MCF 10A (cell line): ENCODE results near the gene MSI2. TPM values are rescaled to one million over a fixed set of nuclear protein-coding genes. Genes with fewer than 3 reads are reported as not detected.
"Not testable (repeated sequence)": the region's sequence is repeated elsewhere in the genome, so short reads cannot be mapped to it uniquely, and the experiment has no call there.

Experiments used
- BruUV-seq: library from RNA; stranded (reverse); fragments of 400-500 nt; replicated peaks from 2 replicates; lab custom pipeline; 2021; lab: Mats Ljungman, UMichigan
- CTCF ChIA-PET: fragments of 300-600 bp; sonication (Branson Sonifier 250); formaldehyde crosslinking; extraction: SDS; loops from one replicate; lab custom pipeline; 2021; ENCODE audit warnings: antibody characterized with exemption, inconsistent platforms; lab: Yijun Ruan, JAX
- POLR2A ChIA-PET: fragments of 300-600, 350-650 bp; sonication (Branson Sonifier 250); formaldehyde crosslinking; extraction: SDS; loops from one replicate; lab custom pipeline; 2020; ENCODE audit warnings: antibody characterized with exemption, inconsistent platforms; lab: Yijun Ruan, JAX
- DNase-seq: peaks from one replicate; pipeline ENCODE4 v3.0.0-alpha.2; 2018; ENCODE audit not compliant: unreplicated experiment
- H3K27ac Mint-ChIP-seq: one replicate; pipeline ENCODE4 v1.8.0; 2022; ENCODE audit warnings: mild to moderate bottlenecking, low read depth, mixed read lengths; ENCODE audit not compliant: unreplicated experiment
- H3K27me3 Mint-ChIP-seq: one replicate; pipeline ENCODE4 v1.8.0; 2022; ENCODE audit warnings: mixed read lengths; ENCODE audit not compliant: insufficient read depth, unreplicated experiment
- H3K36me3 Mint-ChIP-seq: one replicate; pipeline ENCODE4 v1.8.0; 2022; ENCODE audit warnings: mild to moderate bottlenecking, moderate library complexity, mixed read lengths; ENCODE audit not compliant: insufficient read depth, unreplicated experiment
- H3K4me1 Mint-ChIP-seq: one replicate; pipeline ENCODE4 v1.8.0; 2022; ENCODE audit warnings: mixed read lengths; ENCODE audit not compliant: insufficient read depth, unreplicated experiment
- H3K4me3 Mint-ChIP-seq: one replicate; pipeline ENCODE4 v1.8.0; 2022; ENCODE audit warnings: mild to moderate bottlenecking, moderate library complexity, mixed read lengths; ENCODE audit not compliant: unreplicated experiment
- H3K9me3 Mint-ChIP-seq: one replicate; pipeline ENCODE4 v1.8.0; 2022; ENCODE audit warnings: mixed read lengths; ENCODE audit not compliant: unreplicated experiment
- intact Hi-C: fragments of 100-400 bp; cut with micrococcal nuclease; formaldehyde crosslinking; loops from 2 replicates; pipeline ENCODE4 v1.14.1; 2022
- total RNA-seq: library from RNA; stranded (reverse); gene quantifications from 2 replicates; pipeline ENCODE4 v1.2.3, GENCODE V29; 2022
- TF ChIP-seq, protein P1 (sequence below): fragments of 200-600 bp; IDR thresholded peaks from one replicate; pipeline ENCODE4 v1.8.0; 2022; ENCODE audit warnings: antibody characterized with exemption, mild to moderate bottlenecking; ENCODE audit not compliant: unreplicated experiment

Gene MSI2
- total RNA-seq, 1 experiment from 2014 or later: 60.6 TPM

GRCh38 chr17:57299176-57299575 is 42.9 kb downstream of the MSI2 start:
- POLR2A ChIA-PET: interaction anchor here (0.7 kb wide), 1 partner anchor 101 kb away, joined by 3 read pairs; no protein-coding TSS in a partner anchor
- BruUV-seq: no TSS peak
- H3K36me3 Mint-ChIP-seq: peaks cover 75% of the 10 kb centered on the region
- H3K4me3 Mint-ChIP-seq: no peak overlapping the region
- peaks cover 15% of the 10 kb centered on the region for H3K4me1 Mint-ChIP-seq
- H3K27ac Mint-ChIP-seq: no peak overlapping the region
- H3K9me3 Mint-ChIP-seq: no peaks in the 10 kb centered on the region
- no peak for DNase-seq
- TF ChIP-seq, protein P1, sequence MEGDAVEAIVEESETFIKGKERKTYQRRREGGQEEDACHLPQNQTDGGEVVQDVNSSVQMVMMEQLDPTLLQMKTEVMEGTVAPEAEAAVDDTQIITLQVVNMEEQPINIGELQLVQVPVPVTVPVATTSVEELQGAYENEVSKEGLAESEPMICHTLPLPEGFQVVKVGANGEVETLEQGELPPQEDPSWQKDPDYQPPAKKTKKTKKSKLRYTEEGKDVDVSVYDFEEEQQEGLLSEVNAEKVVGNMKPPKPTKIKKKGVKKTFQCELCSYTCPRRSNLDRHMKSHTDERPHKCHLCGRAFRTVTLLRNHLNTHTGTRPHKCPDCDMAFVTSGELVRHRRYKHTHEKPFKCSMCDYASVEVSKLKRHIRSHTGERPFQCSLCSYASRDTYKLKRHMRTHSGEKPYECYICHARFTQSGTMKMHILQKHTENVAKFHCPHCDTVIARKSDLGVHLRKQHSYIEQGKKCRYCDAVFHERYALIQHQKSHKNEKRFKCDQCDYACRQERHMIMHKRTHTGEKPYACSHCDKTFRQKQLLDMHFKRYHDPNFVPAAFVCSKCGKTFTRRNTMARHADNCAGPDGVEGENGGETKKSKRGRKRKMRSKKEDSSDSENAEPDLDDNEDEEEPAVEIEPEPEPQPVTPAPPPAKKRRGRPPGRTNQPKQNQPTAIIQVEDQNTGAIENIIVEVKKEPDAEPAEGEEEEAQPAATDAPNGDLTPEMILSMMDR: no peak
- CTCF ChIA-PET: interaction anchor here (0.6 to 1.6 kb wide), 2 partner anchors 19 to 56 kb away, joined by 4 read pairs; no protein-coding TSS in a partner anchor
- H3K27me3 Mint-ChIP-seq: no peaks in the 10 kb centered on the region
- intact Hi-C loops: no loop called here

DNA sequence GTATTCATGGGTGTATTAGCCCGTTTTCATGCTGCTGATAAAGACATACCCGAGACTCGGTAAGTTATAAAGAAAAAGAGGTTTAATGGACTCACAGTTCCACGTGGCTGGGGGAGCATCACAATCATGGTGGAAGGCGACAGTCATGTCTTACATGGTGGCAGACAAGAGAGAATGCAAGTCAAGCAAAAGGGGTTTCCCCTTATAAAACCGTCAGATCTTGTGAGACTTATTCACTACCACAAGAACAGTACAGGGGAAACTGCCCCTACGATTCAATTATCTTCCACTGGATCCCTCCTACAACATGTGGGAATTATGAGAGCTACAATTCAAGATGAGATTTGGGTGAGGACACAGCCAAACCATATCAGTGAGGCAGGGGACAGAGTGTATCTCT is 44.3 kb downstream of the MSI2 start:
- H3K36me3 Mint-ChIP-seq: peaks cover 65% of the 10 kb centered on the region
- intact Hi-C loops, H3K27me3 Mint-ChIP-seq, DNase-seq, BruUV-seq, H3K4me3 Mint-ChIP-seq, POLR2A ChIA-PET, H3K9me3 Mint-ChIP-seq, H3K4me1 Mint-ChIP-seq, H3K27ac Mint-ChIP-seq: not testable (repeated sequence)
- CTCF ChIA-PET: interaction anchor here (0.7 kb wide), 1 partner anchor 532 kb away, joined by 3 read pairs; no protein-coding TSS in a partner anchor

DNA sequence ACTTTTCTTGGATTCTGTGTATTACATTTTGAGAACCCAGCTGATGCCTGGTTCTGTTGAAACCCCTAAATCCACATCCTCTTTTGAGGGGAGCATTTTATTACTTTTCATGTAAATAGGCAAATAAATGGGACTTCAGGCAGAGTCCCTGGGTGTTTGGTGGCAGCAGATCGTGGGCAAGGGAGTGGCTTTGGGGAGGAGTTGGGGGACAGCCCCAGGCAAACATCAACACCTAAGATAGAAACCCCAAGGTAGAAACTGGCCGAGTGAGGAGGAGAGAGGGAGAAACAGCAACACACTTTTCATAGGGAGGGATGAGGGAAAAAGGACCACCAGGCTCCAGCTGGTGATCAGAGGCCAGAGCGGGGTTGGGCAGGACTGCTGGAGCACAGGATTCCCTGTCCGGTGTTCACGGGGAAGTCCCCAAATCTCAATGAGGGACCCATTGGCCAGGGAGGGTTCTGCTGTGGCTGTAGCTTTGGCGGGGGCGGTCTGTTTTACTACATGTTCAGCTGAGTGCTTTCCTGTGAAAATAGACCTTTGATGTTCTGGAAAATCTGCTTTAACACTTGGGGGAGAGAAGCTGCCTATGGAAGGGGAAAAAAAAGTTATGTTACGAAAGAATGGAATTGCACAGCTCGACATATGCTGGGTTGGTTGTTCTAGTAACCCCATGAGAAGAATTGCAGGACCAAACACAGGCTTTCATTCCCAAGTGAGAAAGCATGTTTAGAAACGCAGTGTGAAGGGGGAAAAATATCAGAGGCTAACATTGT is 46.6 kb downstream of the MSI2 start:
- intact Hi-C loops: no loop called here
- H3K9me3 Mint-ChIP-seq: no peaks in the 10 kb centered on the region
- TF ChIP-seq, protein P1: no peak
- H3K4me3 Mint-ChIP-seq: no peak overlapping the region
- H3K27me3 Mint-ChIP-seq: no peaks in the 10 kb centered on the region
- no TSS peak for BruUV-seq
- CTCF ChIA-PET: no interaction called here
- no peaks in the 10 kb centered on the region for H3K4me1 Mint-ChIP-seq
- H3K27ac Mint-ChIP-seq: no peak overlapping the region
- POLR2A ChIA-PET: no interaction called here
- peaks cover 53% of the 10 kb centered on the region for H3K36me3 Mint-ChIP-seq
- no peak for DNase-seq

- H3K27ac Mint-ChIP-seq: no peak overlapping the region
- ChIA-PET CTCF (no interaction called here), POLR2A (no interaction called here)
- TF ChIP-seq, protein P1: no peak
- DNase-seq: no peak
- H3K27me3 Mint-ChIP-seq: no peaks in the 10 kb centered on the region
- no peaks in the 10 kb centered on the region for H3K9me3 Mint-ChIP-seq
- BruUV-seq: no TSS peak
- H3K36me3 Mint-ChIP-seq: peaks cover 45% of the 10 kb centered on the region
- intact Hi-C loops: no loop called here
- no peak overlapping the region for H3K4me3 Mint-ChIP-seq
- peaks cover 6% of the 10 kb centered on the region for H3K4me1 Mint-ChIP-seq
Measured at GRCh38 chr17:57305144-57305728, 48.9 kb downstream of the MSI2 start.
